T-helper 9 cell (primary cell): ENCODE results near the gene DNAJC15.
A peak's percentile ranks its signal among the peaks of the same experiment; 100 is the strongest.
"Not testable (repeated sequence)": the region's sequence is repeated elsewhere in the genome, so short reads cannot be mapped to it uniquely, and the experiment has no call there.

Experiments
- DNase-seq: peaks from one replicate; pipeline ENCODE4 v3.0.0-alpha.2; 2020

The DNAJC15 gene

DNA sequence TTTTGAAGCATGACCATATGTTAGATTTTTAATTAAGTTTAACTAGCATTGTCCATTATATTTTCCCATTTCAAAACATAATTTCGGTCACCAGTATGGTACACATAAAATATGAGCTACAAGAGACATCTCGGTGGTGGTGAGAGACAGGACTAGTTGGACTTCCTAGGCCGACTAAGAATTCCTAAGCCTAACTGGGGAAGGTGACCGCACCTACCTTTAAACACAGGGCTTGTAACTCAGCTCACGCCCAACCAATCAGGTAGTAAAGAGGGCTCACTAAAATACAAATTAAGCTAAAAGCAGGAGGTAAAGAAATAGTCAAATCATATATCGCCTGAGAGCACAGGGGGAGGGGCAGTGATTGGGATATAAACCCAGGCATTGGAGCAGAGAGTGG, 22.9 kb downstream of the DNAJC15 start:
- no peak for DNase-seq

DNA sequence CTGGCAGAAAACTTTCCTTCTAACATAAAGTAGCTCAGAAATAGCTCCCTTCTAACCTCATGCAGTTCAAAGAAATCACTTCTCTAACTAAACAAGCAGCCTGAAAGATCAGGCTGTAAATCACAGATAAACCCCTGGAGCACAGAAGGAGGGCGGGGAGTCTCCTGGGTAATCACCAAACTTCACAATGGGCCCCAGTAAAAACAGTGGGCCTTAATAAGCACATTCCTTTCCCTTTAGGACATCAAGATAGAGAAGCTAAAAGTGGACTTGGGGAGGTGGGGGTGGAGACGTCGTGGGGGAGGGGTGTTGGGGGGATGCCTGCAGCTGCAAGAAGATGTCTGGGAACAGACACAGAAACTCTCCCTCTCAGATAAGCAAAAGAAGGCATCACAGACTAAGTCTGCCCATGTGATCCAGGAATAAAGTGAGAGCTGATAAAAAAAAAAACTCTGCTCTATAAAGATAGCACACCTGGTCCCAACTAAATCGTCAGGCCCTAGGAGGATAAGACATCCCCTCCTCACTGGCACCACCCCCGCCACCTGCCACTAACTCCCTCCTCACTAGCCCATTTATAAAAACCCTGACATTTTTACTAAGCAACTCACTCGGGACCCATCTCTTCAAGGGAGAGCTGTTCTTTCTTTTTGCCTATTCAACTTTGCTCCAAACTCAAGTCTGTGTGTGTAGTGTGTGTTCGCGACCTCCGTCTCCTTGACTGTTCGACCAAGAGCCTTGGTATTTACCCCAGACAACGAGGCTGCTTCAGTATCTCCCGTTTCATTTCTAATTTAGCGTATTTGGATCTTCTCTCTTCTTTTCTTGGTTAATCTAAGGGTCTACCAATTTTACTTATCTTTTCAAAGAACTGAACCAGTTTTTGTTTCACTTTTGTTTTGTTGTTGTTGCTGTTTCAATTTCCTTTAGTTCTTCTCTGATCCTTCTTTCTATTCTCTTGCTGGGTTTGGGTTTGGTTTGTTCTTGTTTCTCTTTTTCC, 31.7 kb downstream of the DNAJC15 start:
- no peak for DNase-seq

DNA sequence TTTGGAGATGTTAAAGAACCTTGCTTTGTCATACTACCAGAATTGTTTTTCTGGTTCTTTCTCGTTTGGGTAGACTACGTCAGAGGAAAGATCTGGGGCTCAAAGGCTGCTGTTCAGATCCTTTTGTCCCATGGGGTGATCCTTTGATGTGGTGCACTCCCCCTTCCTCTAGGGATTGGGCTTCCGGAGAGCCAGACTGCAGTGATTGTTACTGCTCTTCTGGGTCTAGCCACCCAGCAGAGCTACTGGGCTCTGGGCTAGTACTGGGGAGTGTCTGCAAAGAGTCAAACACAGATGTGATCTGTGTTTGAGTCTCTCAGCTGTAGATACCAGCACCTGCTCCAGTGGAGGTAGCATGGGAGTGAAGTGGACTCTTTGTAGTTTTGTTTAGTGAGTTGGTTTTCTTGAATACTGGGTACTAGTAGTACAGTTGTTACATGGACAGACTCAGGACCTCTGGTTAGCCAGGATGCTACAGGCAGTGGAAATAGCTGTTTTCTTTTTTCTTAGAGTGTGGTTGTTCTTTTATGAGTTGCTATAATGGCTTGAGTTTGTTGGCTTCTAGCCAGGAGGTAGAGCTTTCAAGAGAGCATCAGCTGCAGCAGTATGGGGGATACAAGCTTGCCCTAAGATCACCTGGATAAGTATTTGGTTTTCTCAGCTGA, 34.4 kb downstream of the DNAJC15 start:
- DNase-seq: peak; percentile 47

DNA sequence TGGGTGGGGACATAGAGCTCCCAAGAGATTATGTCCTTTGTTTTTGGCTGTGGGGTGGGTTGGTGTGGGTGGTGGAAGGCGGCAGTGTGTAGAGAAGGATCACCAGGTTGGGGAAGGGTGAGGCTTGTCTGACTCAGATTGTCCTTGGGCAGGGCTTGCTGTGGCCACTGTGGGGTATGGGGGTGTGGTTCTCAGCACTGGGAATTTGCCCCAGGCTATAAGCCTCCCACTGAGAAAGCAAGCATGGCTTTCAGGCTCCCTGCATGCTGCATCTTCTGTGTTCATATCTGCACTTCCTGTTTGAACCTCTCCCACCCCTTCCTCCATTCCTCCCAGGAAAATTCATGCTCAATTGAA, 34.9 kb downstream of the DNAJC15 start:
- DNase-seq: no peak

DNA sequence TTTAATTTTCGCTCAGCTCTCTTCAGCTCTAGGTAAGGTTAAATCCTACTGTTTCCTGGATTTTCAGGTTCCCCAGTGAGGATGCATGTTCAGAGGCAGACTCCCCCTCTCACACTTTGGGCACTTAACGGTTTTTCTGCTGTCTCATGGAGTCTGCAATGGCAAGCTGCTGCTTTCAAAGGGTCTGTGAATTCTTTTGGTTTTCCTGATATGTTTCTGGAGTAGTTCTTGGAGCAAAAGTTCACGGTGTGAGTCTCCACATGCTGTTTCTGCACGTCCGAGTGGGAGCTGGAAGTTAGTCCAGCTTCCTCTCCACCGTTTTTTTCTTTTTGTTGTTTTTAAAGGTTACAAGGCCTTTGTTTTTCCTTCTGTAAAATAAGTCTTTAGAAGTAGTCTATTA, 35.4 kb downstream of the DNAJC15 start:
- DNase-seq: no peak

DNA sequence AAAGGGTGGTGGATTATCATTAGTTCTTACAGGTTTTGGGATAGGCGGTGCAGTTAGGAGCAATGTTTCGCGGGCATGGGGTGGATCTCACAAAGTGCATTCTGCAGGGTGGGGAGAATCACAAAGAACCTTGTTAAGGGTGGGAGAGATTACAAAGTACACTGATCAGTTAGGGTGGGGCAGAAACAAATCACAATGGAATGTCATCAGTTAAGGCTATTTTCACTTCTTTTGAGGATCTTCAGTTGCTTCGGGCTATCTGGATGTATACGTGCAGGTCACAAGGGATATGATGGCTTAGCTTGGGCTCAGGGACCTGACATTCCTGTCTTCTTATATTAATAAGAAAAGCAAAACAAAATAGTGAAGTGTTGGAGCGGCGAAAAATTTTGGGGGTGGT, 36.4 kb downstream of the DNAJC15 start:
- DNase-seq: not testable (repeated sequence)

DNA sequence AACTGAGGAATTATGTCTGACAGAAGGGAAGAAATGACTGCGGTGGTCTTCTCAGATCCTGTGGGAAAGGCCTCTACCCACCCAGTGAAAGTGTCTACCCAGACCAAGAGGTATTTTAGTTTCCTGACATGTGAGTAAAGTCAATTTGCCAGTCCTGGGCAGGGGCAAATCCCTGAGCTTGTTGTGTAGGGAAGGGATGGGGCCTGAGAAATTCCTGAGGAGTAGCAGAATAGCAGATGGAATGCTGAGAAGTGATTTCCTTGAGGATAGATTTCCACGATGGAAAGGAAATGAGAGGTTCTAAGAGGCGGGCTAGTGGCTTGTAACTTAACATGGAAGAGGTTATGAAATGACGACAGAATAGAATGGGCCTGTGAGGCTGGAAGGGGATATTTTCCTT, 37.4 kb downstream of the DNAJC15 start:
- DNase-seq: not testable (repeated sequence)

DNA sequence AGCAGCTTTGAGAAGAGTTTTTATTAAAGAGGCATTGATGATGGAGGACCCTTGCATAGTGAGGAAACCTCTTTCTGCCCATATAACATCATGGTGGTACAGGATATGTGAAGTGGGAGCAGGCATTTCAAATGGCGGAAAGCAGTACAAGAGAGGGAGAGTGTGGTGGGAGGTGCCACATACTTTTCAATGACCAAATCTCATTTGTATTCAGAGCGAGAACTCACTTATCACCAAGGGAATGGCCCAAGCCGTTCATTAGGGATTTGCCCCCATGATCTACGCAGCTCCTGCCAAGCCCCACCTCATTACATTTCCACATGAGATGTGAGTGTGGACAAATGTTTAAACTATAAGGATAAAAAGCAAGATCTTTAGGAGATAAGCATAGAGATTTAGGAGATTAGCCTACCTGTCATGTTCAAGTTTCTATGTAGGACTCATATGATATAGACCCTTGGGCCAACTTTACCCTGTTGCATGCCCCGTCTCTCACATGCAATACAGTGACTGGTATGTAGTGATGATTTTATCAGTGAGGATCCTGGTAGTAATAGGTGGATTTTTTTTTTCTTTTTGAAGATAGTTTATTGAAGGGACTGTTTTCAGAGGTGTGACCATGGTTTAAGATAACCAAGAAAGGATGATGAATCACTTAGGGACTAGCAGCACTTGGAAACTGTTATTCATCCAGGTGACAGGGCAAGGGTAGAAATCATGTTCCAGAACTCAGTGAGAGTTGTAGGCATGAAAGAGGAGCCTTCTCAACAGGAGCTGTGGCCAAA, 38.3 kb downstream of the DNAJC15 start:
- no peak for DNase-seq

DNA sequence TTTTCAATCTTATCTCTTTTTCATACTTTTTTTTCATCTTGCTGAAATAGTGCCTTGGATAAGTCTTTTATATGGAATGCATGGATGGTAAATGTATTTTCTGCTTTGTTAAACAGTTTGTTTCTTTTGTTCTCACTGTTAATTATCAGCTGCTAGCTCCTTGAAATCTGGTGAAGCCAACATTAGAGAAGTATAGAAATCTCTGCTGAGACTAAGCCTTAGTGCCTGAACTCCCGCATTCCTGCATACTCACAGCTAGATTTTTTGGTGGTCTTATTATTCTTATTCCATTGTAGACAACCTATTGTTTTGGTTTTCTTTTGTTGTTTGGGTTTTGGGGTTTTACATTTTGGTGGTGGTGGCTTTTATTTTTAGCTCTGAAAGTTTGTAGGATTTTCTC, 48.4 kb downstream of the DNAJC15 start:
- DNase-seq: no peak

DNA sequence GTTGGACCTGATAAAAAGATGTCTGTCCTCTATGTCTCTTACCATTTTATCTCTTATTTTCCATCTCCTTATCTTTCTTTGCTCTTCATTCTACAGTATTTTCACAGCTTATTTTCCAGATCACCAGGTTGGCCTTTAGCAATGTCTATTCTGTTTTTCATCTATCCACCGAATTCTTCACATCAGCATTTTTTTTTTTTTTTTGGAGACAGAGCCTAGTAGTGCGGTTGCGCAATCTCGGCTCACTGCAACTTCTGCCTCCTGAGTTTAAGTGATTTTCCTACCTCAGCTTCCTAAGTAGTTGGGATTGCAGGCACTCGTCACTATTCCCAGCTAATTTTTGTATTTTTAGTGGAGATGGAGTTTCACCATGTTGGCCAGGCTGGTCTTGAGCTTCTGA, 49.0 kb downstream of the DNAJC15 start:
- no peak for DNase-seq

DNA sequence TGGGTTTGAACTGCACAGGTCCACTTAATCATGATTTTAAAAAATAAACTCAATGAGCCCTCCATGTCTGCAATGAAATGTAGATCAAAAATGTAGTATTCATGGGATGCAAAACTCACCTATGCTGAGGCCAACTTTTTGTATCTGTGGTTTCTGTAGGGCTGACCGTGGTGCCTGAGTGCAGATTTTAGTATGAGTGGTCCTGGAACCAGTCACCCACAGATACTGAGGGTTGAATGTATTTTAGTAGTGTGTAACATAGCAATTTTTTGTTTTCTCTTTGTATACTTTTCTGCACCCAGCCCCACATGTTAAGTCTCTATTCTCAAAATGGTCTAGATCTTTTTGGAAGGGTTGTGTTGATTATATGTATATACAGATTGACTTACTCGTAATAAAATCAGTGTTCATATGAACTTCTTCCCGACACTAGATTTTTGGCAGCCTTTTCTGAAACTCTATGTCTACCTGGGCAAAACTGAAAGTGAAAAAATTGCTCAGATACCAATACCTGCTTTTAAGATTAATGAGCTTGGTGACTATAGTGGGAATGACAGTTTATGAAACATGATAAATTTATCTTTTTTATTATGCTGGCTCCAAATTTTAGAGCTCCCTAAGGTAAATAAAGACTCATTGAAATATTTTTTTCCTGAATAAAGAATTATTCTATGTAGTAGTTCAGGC, 51.6 kb downstream of the DNAJC15 start:
- DNase-seq: no peak

DNA sequence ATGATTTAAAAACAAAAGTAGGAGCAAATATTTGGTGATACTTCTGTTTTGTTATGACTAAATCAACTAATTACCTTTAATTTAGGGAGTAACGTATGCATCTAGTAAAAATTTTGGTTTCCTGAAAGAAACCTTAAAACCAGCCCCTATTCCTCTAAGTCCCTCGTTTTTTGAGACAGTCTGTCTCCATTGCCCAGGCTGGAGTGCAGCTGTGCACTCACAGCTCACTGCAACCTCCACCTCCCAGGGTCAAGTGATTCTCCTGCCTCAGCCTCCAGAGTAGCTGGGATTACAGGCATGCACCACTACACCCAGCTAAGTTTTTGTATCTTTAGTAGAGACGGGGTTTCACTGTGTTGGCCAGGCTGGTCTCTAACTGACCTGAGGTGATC, 52.1 kb downstream of the DNAJC15 start:
- not testable (repeated sequence) for DNase-seq

DNA sequence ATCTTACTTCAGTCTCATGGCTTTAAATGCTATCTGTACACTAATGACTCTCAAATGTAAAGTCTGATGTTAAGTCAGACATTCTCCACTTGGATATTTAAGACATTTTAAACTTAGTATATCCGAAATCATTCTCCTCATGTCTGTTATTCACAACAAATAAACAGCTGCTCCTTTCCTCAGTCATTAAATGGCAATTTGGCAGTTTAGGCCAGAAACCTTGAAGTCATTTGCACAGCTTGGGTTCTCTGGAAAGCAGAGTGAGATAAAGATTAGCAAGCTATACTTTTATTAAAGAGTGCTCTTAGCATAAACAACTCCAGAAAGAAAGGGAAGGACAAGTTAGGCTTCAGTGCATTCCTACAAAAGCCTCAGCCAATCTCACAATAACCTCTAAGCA, 53.7 kb downstream of the DNAJC15 start:
- DNase-seq: no peak

DNA sequence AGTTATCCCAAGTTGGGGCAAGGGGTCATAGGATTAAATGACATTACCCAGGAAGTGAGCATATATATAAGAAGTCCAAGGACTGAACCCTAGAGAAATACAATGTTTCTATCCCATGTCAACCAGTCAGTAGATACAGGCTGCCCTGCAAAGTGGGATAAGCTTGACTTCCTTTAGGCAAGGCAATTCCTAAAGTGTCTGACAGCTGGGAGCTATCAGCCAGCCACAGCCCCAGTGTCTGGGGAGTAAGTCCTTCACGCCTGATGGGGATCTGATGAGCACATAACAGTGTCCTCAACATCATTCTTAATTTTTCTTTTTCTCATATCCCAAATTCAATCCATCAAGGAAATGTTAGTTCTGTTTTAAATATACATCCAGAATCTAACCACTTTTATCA, 54.1 kb downstream of the DNAJC15 start:
- DNase-seq: no peak

DNA sequence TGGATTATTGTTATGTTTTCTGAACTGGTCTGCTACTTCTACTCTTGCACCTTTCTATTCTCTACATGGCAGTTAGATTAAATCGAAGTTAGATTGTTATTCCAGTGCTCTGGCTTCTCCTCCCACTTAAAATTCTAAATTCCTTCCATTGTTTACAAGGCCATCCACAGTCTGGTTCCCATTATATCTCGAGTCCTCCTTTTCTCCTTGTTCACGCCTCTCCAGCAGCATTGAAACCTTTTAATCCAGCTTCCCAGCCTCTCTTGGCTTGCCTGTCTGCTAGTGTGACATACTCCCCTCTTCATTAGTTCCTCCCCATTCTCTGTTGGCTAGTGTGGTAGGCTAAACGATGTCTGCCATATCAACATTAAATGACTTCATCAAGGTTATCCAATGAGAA, 54.5 kb downstream of the DNAJC15 start:
- no peak for DNase-seq

DNA sequence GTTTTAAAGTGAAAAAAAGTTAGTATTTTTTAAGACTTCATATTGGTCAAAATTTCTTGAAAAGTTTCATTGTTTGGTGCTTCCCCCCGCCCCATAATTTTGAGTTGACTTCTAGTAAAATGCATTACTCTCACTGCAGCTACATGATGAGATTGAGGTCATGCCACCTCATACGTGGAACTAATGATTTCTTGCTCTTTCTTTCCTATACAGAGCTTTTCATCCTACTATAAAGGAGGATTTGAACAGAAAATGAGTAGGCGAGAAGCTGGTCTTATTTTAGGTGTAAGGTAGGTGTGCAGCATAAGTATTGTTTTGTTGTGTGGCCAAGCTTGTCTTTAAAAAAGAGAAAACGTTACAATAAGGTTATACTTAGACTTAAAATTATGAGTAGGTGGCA, 55.0 kb downstream of the DNAJC15 start:
- DNase-seq: no peak

DNA sequence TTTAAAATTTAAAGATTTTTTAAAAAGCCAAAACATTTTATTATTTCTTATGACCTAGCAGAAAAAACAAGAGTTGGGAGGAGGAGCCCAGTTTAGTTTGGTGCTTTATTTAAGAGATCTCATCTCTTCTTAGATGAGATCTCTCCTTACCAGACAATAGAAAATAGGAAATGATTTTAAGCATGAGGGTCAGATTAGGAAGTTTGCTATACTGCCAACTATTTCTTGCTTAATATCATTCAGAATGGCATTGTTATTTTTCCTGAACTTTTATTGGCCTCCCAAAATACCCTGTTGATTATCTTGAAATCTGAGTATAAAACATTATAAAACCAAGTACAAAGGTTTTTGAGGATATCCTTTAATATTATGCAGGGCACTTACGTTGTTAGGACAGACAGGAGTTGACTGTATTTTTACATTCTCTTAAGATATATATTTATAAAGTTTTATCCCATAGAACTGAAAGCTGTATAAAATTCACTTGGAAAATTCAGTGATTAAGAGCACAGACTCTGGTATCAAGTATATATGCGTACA, 56.1 kb downstream of the DNAJC15 start:
- DNase-seq: no peak

DNA sequence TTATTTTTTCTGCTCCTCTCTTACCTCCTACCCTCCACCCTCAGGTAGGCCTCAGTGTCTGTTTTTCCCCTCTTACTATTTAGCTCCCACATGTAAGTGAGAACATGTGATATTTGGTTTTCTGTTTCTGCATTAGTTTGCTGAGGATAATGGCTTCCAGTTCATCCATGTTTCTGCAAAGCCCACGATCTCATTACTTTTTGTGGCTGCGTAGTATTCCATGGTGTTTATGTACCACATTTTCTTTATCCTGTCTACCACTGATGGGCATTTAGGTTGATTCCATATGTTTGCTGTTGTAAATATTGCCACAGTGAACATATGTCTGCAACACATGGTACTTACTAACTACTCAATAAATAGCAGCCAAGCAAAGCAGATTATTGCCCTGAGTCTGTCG, 56.8 kb downstream of the DNAJC15 start:
- no peak for DNase-seq

DNA sequence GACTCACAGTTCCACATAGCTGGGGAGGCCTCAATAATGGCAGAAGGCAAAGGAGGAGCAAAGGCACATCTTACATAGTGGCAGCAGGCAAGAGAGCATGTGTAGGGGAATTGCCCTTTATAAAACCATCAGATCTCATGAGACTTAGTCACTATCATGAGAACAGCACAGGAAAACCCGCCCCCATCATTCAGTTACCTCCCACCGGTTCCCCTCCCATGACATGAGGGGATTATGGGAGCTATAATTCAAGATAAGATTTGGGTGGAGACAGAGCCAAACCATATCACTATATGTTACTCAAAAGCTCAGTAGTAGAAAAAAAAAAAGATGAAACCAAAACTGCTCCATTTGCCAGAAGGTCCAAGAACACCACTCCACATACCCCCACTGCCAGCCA, 58.5 kb downstream of the DNAJC15 start:
- DNase-seq: no peak

DNA sequence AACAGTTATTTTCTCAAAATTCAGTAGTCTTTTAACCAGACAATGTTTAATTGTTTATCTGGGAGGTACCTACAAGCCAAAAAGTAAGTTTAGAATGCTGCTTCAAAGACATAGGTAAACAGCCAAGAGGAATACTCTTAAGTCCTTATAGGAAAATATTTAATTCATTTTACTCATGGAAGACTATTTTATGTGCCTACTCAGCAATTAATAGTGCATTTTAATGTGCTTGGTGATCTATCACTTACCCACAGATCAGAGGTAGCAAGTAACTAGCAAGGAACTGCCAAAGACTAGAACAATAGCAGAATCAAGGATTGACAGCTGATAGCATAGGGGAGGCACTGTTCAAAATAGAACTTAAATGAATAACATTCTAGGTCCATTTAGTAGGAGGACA, 60.4 kb downstream of the DNAJC15 start:
- DNase-seq: no peak

DNA sequence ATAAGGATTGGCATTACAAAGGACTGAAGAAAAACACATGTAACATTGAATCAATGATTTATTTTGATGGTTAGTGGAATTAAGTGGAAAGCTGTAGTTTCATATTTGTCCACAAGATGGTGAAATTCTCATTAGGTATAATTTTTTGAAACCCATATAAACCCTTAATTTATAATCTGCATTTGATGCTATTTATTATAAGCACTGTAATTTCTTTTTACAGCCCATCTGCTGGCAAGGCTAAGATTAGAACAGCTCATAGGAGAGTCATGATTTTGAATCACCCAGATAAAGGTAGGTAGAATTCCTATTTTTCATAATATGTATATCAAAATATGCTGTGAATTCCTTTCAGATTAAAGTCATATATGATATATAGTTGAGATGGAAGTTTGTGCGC, 62.2 kb downstream of the DNAJC15 start:
- no peak for DNase-seq

DNA sequence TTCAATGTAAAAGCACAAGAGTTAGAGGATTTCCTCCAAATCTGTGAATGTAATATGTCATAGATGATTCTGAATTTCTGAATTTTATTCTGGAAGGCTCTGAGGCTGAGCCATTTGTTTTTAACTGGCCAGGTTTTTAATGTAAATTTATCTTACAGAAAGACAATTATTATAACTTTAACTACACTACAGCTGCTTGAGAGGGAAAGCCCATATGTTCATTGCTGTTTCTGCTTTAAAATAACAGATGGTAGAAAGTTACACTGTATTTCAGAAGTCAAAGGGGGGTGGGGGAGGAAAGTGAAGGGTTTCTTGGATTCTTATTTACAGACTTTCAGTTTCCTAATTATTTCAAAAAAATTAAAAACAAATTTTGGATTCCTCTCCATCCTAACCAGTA, 62.8 kb downstream of the DNAJC15 start:
- no peak for DNase-seq

DNA sequence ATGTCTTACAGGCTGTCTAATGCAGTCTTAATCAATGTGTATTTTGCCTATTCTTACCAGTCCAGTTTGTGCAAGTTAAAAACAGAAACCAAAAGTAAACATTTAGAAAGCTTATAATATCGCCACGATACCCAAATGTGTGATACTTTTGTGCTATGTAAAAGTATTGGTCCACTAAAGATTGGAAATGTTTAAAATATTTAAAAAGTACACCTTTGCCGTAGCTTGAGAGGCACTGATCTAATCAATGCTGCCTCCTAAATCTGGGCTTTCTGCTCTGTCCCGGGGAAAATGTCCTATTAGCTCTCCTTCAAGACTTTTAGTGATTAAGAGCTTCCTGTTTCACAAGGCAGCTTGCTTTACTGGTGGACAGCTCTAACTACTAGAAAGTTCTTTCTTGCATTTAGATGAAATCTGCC, 64.7 kb downstream of the DNAJC15 start:
- DNase-seq: no peak
